ENCODE results near the gene ELOVL1.

Gene ELOVL1

DNA sequence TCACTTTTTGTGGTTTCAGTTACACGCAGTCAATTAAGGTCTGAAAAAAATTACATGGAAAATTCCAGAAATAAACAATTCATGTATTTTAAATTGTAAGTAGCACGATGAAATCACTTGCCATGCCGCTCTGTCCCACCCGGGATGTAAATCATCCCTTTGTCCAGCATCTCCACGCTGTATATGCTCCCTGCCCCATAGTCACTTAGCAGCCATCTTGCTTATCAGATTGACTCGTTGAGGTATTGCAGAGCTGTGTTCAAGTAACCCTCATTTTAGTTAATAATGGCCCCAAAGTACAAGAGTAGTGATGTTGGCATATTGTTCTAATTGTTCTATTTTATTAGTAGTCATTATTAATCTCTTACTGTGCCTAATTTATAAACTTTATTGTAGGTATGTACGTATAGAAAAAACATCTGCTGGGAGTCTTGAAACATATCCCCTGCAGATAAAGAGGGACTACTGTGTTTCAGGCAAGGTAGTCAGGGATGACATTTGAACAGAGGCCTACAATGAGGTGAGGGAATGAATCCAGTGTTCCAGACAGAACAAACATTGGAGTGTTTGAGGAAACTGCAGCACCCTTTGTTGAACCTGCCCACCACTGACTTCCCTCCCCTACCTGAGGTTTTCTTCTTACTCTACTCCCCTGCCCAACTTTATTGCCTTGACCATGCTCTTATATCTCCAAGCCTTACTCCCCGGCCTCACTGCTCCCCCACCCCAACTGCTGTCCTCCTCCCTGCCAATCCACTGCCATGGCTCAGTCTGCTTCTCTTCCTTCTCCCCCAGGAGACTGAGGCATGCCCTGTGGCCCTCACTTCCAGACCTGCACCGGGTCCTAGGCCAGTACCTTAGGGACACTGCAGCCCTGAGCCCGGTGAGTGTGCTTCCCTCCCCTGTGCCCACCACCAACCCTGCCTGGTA, 16.1 kb downstream of the ELOVL1 start:
- Histone ChIP-seq H4K8ac (ENCODE audit: low read depth, low read length) (no peak overlapping the region), H3K4me2 (ENCODE audit: low read length) (no peak overlapping the region), H2BK120ac (ENCODE audit: insufficient read depth, low read length, poor library complexity) (no peak overlapping the region), H3K4me1 (ENCODE audit: control insufficient read depth in 1 of 2, insufficient read depth in 2 of 2, low read length in 2 of 2) (peaks cover 3 to 4% of the 10 kb centered on the region in 2 experiments), H3K79me1 (ENCODE audit: low read length) (peaks cover 9% of the 10 kb centered on the region), H2AK5ac (ENCODE audit: low read length) (no peak overlapping the region), H3K27me3 (ENCODE audit: insufficient read depth, low read length) (no peaks in the 10 kb centered on the region), H3K36me3 (ENCODE audit: control insufficient read depth in 1 of 2, insufficient read depth in 2 of 2, low read length in 2 of 2) (no peaks in the 10 kb centered on the region), H3K27ac (ENCODE audit: low read depth, low read length) (no peak overlapping the region), H4K12ac (ENCODE audit: low read depth, low read length) (no peak overlapping the region), H3K23ac (ENCODE audit: low read length) (no peak overlapping the region), H2AFZ (ENCODE audit: insufficient read depth, low read length, poor library complexity) (no peak overlapping the region), H3K79me2 (ENCODE audit: control insufficient read depth, insufficient read depth, low read length, poor library complexity) (peaks cover 7% of the 10 kb centered on the region), H4K91ac (ENCODE audit: low read depth, low read length) (no peak overlapping the region), H3K14ac (ENCODE audit: low read length) (no peak overlapping the region), H2BK5ac (ENCODE audit: low read depth, low read length, poor library complexity) (no peak overlapping the region), H3K18ac (ENCODE audit: low read length) (no peak overlapping the region), H3K4ac (ENCODE audit: low read depth, low read length) (no peak overlapping the region), H2BK12ac (ENCODE audit: low read length) (peak overlapping the region; percentile 8), H3K9me3 (ENCODE audit: insufficient read depth, low read depth, low read length) (no peaks in the 10 kb centered on the region), H3K9ac (ENCODE audit: low read length) (no peak overlapping the region), H3K4me3 (ENCODE audit: low read depth, low read length) (no peak overlapping the region)
- no peak for DNase-seq
- WGBS (ENCODE audit: extremely low coverage, insufficient coverage, insufficient read length) = no CpG with 5 or more reads among the region's 10 CpGs

DNA sequence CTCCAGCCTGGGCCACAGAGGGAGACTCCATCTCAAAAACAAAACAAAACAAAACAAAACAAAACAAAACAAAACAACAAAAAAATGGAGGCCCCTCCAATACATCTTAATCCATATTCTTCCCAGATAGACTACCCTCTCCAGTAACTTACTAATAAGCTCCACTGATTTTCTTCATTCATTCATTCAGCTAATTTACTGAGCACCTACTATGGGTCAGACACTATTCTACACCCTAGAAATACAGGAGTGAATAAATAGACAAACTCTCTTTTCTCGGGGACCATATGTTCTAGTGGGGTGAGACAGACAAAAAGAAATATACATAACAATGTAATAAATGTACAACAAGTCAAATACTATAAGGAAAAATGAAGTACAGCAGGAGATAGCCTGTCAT, 16.8 kb downstream of the ELOVL1 start:
- Histone ChIP-seq H2BK5ac (ENCODE audit: low read depth, low read length, poor library complexity) (no peak overlapping the region), H2BK120ac (ENCODE audit: insufficient read depth, low read length, poor library complexity) (no peak overlapping the region), H2AK5ac (ENCODE audit: low read length) (no peak overlapping the region), H4K91ac (ENCODE audit: low read depth, low read length) (no peak overlapping the region), H3K4me1 (ENCODE audit: control insufficient read depth in 1 of 2, insufficient read depth in 2 of 2, low read length in 2 of 2) (peaks cover 3 to 4% of the 10 kb centered on the region in 2 experiments), H3K27ac (ENCODE audit: low read depth, low read length) (no peak overlapping the region), H3K23ac (ENCODE audit: low read length) (no peak overlapping the region), H3K9ac (ENCODE audit: low read length) (no peak overlapping the region), H2BK12ac (ENCODE audit: low read length) (no peak overlapping the region), H3K18ac (ENCODE audit: low read length) (no peak overlapping the region), H3K14ac (ENCODE audit: low read length) (no peak overlapping the region), H2AFZ (ENCODE audit: insufficient read depth, low read length, poor library complexity) (no peak overlapping the region), H3K79me1 (ENCODE audit: low read length) (peaks cover 9% of the 10 kb centered on the region), H4K12ac (ENCODE audit: low read depth, low read length) (no peak overlapping the region), H3K4me3 (ENCODE audit: low read depth, low read length) (no peak overlapping the region), H3K79me2 (ENCODE audit: control insufficient read depth, insufficient read depth, low read length, poor library complexity) (peaks cover 7% of the 10 kb centered on the region), H3K4ac (ENCODE audit: low read depth, low read length) (no peak overlapping the region), H4K8ac (ENCODE audit: low read depth, low read length) (no peak overlapping the region), H3K4me2 (ENCODE audit: low read length) (no peak overlapping the region), H3K27me3 (ENCODE audit: insufficient read depth, low read length) (no peaks in the 10 kb centered on the region), H3K36me3 (ENCODE audit: control insufficient read depth in 1 of 2, insufficient read depth in 2 of 2, low read length in 2 of 2) (no peaks in the 10 kb centered on the region), H3K9me3 (ENCODE audit: insufficient read depth, low read depth, low read length) (no peaks in the 10 kb centered on the region)
- no CpG with 5 or more reads among the region's 1 CpG for WGBS (ENCODE audit: extremely low coverage, insufficient coverage, insufficient read length)
- no peak for DNase-seq

DNA sequence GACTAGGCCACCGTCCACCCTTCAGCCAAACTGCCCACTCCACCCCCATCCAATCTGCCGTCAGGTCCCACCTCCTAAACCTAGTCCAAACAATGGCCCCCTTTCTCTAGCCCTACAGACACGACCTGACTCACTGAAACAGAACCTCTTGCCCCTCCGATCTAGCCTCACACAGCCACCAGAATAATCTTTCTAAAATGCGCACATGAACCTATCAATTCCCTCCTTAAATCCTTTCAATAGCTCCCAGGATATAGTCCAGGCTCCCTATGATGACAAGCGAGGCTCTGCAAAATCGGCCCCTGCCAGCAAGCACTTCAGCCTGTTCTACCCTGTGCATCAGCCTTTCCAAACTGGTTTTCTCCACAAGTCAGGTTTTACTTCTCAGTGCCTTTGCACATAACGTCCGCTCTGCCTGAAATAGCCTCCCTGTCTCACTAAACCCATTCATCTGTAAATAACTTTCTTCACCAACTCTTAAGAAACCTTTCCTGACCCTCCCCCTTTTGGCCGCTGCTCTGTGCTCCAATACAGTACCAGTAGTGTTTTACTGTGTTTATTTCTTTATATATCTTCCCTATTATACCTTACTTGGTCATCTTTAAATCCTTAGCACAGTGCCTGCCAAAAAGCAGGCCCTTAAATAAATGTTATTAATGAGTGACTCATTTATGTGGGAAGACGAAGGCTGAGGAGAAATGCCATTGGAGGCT, 18.1 kb downstream of the ELOVL1 start:
- Histone ChIP-seq H3K4ac (ENCODE audit: low read depth, low read length) (no peak overlapping the region), H3K79me2 (ENCODE audit: control insufficient read depth, insufficient read depth, low read length, poor library complexity) (peaks cover 7% of the 10 kb centered on the region), H3K9ac (ENCODE audit: low read length) (no peak overlapping the region), H2AFZ (ENCODE audit: insufficient read depth, low read length, poor library complexity) (peak overlapping the region; percentile 41), H2BK120ac (ENCODE audit: insufficient read depth, low read length, poor library complexity) (no peak overlapping the region), H4K12ac (ENCODE audit: low read depth, low read length) (no peak overlapping the region), H3K4me3 (ENCODE audit: low read depth, low read length) (no peak overlapping the region), H3K27me3 (ENCODE audit: insufficient read depth, low read length) (no peaks in the 10 kb centered on the region), H3K18ac (ENCODE audit: low read length) (no peak overlapping the region), H4K8ac (ENCODE audit: low read depth, low read length) (peak overlapping the region; percentile 39), H2BK12ac (ENCODE audit: low read length) (no peak overlapping the region), H3K27ac (ENCODE audit: low read depth, low read length) (peak overlapping the region; percentile 65), H3K4me1 (ENCODE audit: control insufficient read depth in 1 of 2, insufficient read depth in 2 of 2, low read length in 2 of 2) (peaks cover 3 to 4% of the 10 kb centered on the region in 2 experiments), H3K9me3 (ENCODE audit: insufficient read depth, low read depth, low read length) (no peaks in the 10 kb centered on the region), H3K23ac (ENCODE audit: low read length) (no peak overlapping the region), H3K4me2 (ENCODE audit: low read length) (peak overlapping the region; percentile 82), H2AK5ac (ENCODE audit: low read length) (no peak overlapping the region), H3K14ac (ENCODE audit: low read length) (no peak overlapping the region), H3K79me1 (ENCODE audit: low read length) (peaks cover 9% of the 10 kb centered on the region), H2BK5ac (ENCODE audit: low read depth, low read length, poor library complexity) (no peak overlapping the region), H4K91ac (ENCODE audit: low read depth, low read length) (peak overlapping the region; percentile 31), H3K36me3 (ENCODE audit: control insufficient read depth in 1 of 2, insufficient read depth in 2 of 2, low read length in 2 of 2) (no peaks in the 10 kb centered on the region)
- WGBS (ENCODE audit: extremely low coverage, insufficient coverage, insufficient read length) = no CpG with 5 or more reads among the region's 11 CpGs
- no peak for DNase-seq

DNA sequence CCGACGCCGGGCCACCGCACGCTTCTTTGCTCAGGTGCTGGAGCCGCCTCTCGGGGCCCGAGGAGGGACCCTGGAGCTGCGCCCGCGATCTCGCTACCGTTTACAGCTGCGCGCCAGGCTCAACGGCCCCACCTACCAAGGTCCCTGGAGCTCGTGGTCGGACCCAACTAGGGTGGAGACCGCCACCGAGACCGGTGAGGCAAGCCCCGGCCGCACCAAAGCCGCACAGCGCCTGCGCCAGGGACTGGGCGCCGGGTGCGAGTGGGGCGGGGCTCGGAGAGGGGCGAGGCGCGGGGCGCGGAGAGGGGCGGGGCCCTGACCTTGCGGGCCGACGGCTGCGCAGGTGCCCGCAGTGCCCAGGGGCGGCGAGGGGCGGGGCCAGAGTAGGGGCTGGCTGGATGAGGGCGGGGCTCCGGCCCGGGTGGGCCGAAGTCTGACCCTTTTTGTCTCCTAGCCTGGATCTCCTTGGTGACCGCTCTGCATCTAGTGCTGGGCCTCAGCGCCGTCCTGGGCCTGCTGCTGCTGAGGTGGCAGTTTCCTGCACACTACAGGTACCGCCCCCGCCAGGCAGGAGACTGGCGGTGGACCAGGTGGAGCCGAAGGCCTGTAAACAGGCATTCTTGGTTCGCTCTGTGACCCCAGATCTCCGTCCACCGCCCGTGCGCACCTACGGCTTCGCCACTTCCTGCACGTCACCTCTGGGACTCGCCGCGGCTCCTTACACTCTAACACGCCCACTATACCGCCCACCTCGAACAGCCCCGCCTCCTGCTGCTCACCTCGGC, 18.8 kb downstream of the ELOVL1 start:
- Histone ChIP-seq H3K9ac (ENCODE audit: low read length) (peak overlapping the region; percentile 91), H3K36me3 (ENCODE audit: control insufficient read depth in 1 of 2, insufficient read depth in 2 of 2, low read length in 2 of 2) (no peaks in the 10 kb centered on the region), H3K23ac (ENCODE audit: low read length) (no peak overlapping the region), H3K79me2 (ENCODE audit: control insufficient read depth, insufficient read depth, low read length, poor library complexity) (peaks cover 7% of the 10 kb centered on the region), H3K79me1 (ENCODE audit: low read length) (peaks cover 9% of the 10 kb centered on the region), H4K91ac (ENCODE audit: low read depth, low read length) (peak overlapping the region; percentile 98), H2AFZ (ENCODE audit: insufficient read depth, low read length, poor library complexity) (peak overlapping the region; percentile 94), H4K8ac (ENCODE audit: low read depth, low read length) (peak overlapping the region; percentile 98), H3K4me2 (ENCODE audit: low read length) (peak overlapping the region; percentile 82), H3K4ac (ENCODE audit: low read depth, low read length) (peak overlapping the region; percentile 66), H3K27ac (ENCODE audit: low read depth, low read length) (peak overlapping the region; percentile 96), H3K4me1 (ENCODE audit: control insufficient read depth in 1 of 2, insufficient read depth in 2 of 2, low read length in 2 of 2) (peaks cover 3 to 4% of the 10 kb centered on the region in 2 experiments), H3K27me3 (ENCODE audit: insufficient read depth, low read length) (no peaks in the 10 kb centered on the region), H3K18ac (ENCODE audit: low read length) (peak overlapping the region; percentile 79), H3K4me3 (ENCODE audit: low read depth, low read length) (peak overlapping the region; percentile 83), H3K9me3 (ENCODE audit: insufficient read depth, low read depth, low read length) (no peaks in the 10 kb centered on the region), H3K14ac (ENCODE audit: low read length) (peak overlapping the region; percentile 94), H2BK5ac (ENCODE audit: low read depth, low read length, poor library complexity) (peak overlapping the region; percentile 92), H4K12ac (ENCODE audit: low read depth, low read length) (peak overlapping the region; percentile 91), H2BK12ac (ENCODE audit: low read length) (peak overlapping the region; percentile 41), H2AK5ac (ENCODE audit: low read length) (no peak overlapping the region), H2BK120ac (ENCODE audit: insufficient read depth, low read length, poor library complexity) (peak overlapping the region; percentile 82)
- peak; percentile 87 to 89 for DNase-seq
- WGBS (ENCODE audit: extremely low coverage, insufficient coverage, insufficient read length) = no CpG with 5 or more reads among the region's 72 CpGs
